Esophagus muscularis mucosa (tissue), 4 donors: ENCODE data around the gene DGAT2. TPM values are rescaled to one million over a fixed set of nuclear protein-coding genes. Genes with fewer than 3 reads are reported as not detected.
A peak's percentile ranks its signal among the peaks of the same experiment; 100 is the strongest.

Source experiments
- DNase-seq: peaks from one replicate; pipeline ENCODE4 v3.0.0-alpha.2; 2017; ENCODE audit errors: extremely low spot score
- H3K27ac ChIP-seq, 4 donors: fragments of 200-600 bp; sonication (generic); replicated peaks in 1 of 4; 1 replicate in 3 of 4; 2 replicates in 1 of 4; pipeline ENCODE4 v1.5.1; 2016 to 2019; ENCODE audit warnings: mild to moderate bottlenecking in 1 of 4
- H3K27me3 ChIP-seq, 4 donors: fragments of 200-600 bp; sonication (generic); one replicate each; pipeline versions ENCODE4 v1.5.1 to v1.6.0; 2016 to 2019
- H3K36me3 ChIP-seq, 4 donors: fragments of 200-600 bp; sonication (generic); one replicate each; pipeline ENCODE4 v1.5.1; 2016 to 2019
- H3K4me1 ChIP-seq, 4 donors: fragments of 200-600 bp; sonication (generic); one replicate each; pipeline ENCODE4 v1.5.1; 2016 to 2019
- H3K4me3 ChIP-seq, 4 donors: fragments of 200-600 bp; sonication (generic); 1 replicate in 2 of 4; 2 replicates in 2 of 4; pipeline ENCODE4 v1.5.1; 2016 to 2019; ENCODE audit warnings: mild to moderate bottlenecking in 4 of 4, moderate library complexity in 1 of 4
- H3K9me3 ChIP-seq, 4 donors: fragments of 200-600 bp; sonication (generic); 1 replicate in 3 of 4; 2 replicates in 1 of 4; pipeline ENCODE4 v1.5.1; 2016 to 2019
- CTCF ChIP-seq, 3 experiments: fragments of 200-600 bp in 2 of 3; fragments of 450-650 bp in 1 of 3; sonication (generic) in 2 of 3; IDR thresholded peaks; one replicate each; pipeline ENCODE4 v1.5.1; 2017 to 2019; ENCODE audit warnings: antibody characterized with exemption in 3 of 3, mild to moderate bottlenecking in 2 of 3, moderate library complexity in 1 of 3
- EP300 ChIP-seq: sonication (generic); formaldehyde crosslinking; IDR thresholded peaks from one replicate; pipeline ENCODE4 v1.6.1; 2017; ENCODE audit warnings: antibody characterized with exemption
- POLR2A ChIP-seq: fragments of 450-650 bp; IDR thresholded peaks from one replicate; pipeline ENCODE4 v1.6.1; 2017; ENCODE audit warnings: antibody characterized with exemption, moderate library complexity, mild to moderate bottlenecking, low read depth
- POLR2AphosphoS5 ChIP-seq, 2 donors: sonication (generic); formaldehyde crosslinking; IDR thresholded peaks; one replicate each; pipeline ENCODE4 v1.6.1; 2017; ENCODE audit warnings: antibody characterized with exemption in 2 of 2
- WGBS: methylation state at CpG from one replicate; pipeline ENCODE4 v1.1.5; 2018; 5-methylcytosine and 5-hydroxymethylcytosine counted together
- intact Hi-C: fragments of 100-400 bp; cut with DNase I; formaldehyde crosslinking; loops from one replicate; pipeline ENCODE4 v1.15.1; 2023
- total RNA-seq, 4 donors: library from RNA; depleted of rRNA; stranded (reverse); fragments of >200 nt; gene quantifications; one replicate each; pipeline versions ENCODE4 v1.1.0 to v1.2.1, GENCODE V29; 2016

Gene DGAT2
- total RNA-seq, 4 donors from 2014 or later, result 0.83 to 6.5 (median 2.0) TPM

- 6% methylated on average over 4 of the region's 4 CpGs for WGBS
- H3K27ac ChIP-seq, result peak overlapping the region; percentile 84 to 89 (median 87)
- no peak for DNase-seq
- H3K27me3 ChIP-seq, result no peaks in the 10 kb centered on the region
- peaks cover 26 to 82% (median 74%) of the 10 kb centered on the region in 4 donors for H3K4me1 ChIP-seq
- intact Hi-C loops, result no loop called here
- TF ChIP-seq POLR2AphosphoS5 (IDR thresholded peaks at IDR 0.05) (peak in 1 of 2 donors; percentile 37), EP300 (no peak)
- no peaks in the 10 kb centered on the region for H3K36me3 ChIP-seq
- H3K4me3 ChIP-seq, result peak overlapping the region; percentile 6 to 33 (median 23)
- no peaks in the 10 kb centered on the region for H3K9me3 ChIP-seq
Observed at GRCh38 chr11:75826461-75827230, 58.1 kb downstream of the DGAT2 start.

- no peak for DNase-seq
- TF ChIP-seq POLR2AphosphoS5 (IDR thresholded peaks at IDR 0.05) (no peak), POLR2A (no peak), EP300 (no peak), CTCF (IDR thresholded peaks at IDR 0.05) (no peak)
- peaks cover 31 to 82% (median 75%) of the 10 kb centered on the region in 4 donors for H3K4me1 ChIP-seq
- H3K36me3 ChIP-seq, result no peaks in the 10 kb centered on the region
- peak overlapping the region; percentile 84 to 89 (median 87) for H3K27ac ChIP-seq
- H3K27me3 ChIP-seq, result no peaks in the 10 kb centered on the region
- 63% methylated on average over 5 of the region's 5 CpGs for WGBS
- no peak overlapping the region for H3K4me3 ChIP-seq
- intact Hi-C loops, result no loop called here
- H3K9me3 ChIP-seq, result no peaks in the 10 kb centered on the region
Observed at GRCh38 chr11:75827562-75827961, 59.0 kb downstream of the DGAT2 start.

GRCh38 chr11:75831915-75832502 is 63.4 kb downstream of the DGAT2 start:
- WGBS, result 96% methylated on average over 6 of the region's 6 CpGs

GRCh38 chr11:75834728-75835127 is 66.2 kb downstream of the DGAT2 start:
- intact Hi-C loops, result no loop called here
- Histone ChIP-seq H3K36me3 (peaks cover 0 to 11% (median 0%) of the 10 kb centered on the region in 4 donors), H3K9me3 (no peaks in the 10 kb centered on the region), H3K4me3 (no peak overlapping the region), H3K4me1 (peaks cover 6 to 34% (median 22%) of the 10 kb centered on the region in 4 donors), H3K27me3 (no peaks in the 10 kb centered on the region), H3K27ac (no peak overlapping the region)
- DNase-seq, result no peak
- no peak for TF ChIP-seq POLR2AphosphoS5 (IDR thresholded peaks at IDR 0.05)
- TF ChIP-seq POLR2A, result no peak
- TF ChIP-seq CTCF (IDR thresholded peaks at IDR 0.05), result no peak
- no peak for TF ChIP-seq EP300
- WGBS, result 97% methylated on average over 3 of the region's 3 CpGs

More at GRCh38 chr11:75831915-75832502, 63.4 kb downstream of the DGAT2 start:
- Histone ChIP-seq H3K4me1 (peaks cover 14 to 53% (median 39%) of the 10 kb centered on the region in 4 donors), H3K27me3 (no peaks in the 10 kb centered on the region), H3K9me3 (no peaks in the 10 kb centered on the region), H3K4me3 (no peak overlapping the region), H3K27ac (no peak overlapping the region), H3K36me3 (no peaks in the 10 kb centered on the region)
- no peak for DNase-seq
- TF ChIP-seq EP300 (peak; percentile 65), CTCF (IDR thresholded peaks at IDR 0.05) (no peak)
- intact Hi-C loops, result no loop called here

- Histone ChIP-seq H3K4me1 (peaks cover 21 to 37% (median 34%) of the 10 kb centered on the region in 4 donors), H3K4me3 (no peak overlapping the region), H3K27me3 (no peaks in the 10 kb centered on the region), H3K36me3 (peaks cover 0 to 11% (median 0%) of the 10 kb centered on the region in 4 donors), H3K9me3 (no peaks in the 10 kb centered on the region), H3K27ac (no peak overlapping the region)
- TF ChIP-seq POLR2A (no peak), EP300 (no peak), CTCF (IDR thresholded peaks at IDR 0.05) (no peak), POLR2AphosphoS5 (IDR thresholded peaks at IDR 0.05) (no peak)
- DNase-seq, result no peak
- 77% methylated on average over 3 of the region's 3 CpGs for WGBS
- intact Hi-C loops, result no loop called here
Observed at GRCh38 chr11:75836417-75836816, 67.8 kb downstream of the DGAT2 start.
